Measurements from ENCODE around the gene MCOLN1.
A peak's percentile ranks its signal among the peaks of the same experiment; 100 is the strongest.

The MCOLN1 gene

GRCh38 chr19:7504684-7505083 is 17.7 kb upstream of the MCOLN1 start:
- no peak for DNase-seq

- no peak for DNase-seq
These were observed 17.1 kb upstream of the MCOLN1 start for GRCh38 chr19:7505288-7505681.

- no peak for DNase-seq
These were observed 16.6 kb upstream of the MCOLN1 start for GRCh38 chr19:7505682-7506384.

GRCh38 chr19:7506385-7507328 is 15.8 kb upstream of the MCOLN1 start:
- peak; percentile 44 to 73 for DNase-seq

DNA sequence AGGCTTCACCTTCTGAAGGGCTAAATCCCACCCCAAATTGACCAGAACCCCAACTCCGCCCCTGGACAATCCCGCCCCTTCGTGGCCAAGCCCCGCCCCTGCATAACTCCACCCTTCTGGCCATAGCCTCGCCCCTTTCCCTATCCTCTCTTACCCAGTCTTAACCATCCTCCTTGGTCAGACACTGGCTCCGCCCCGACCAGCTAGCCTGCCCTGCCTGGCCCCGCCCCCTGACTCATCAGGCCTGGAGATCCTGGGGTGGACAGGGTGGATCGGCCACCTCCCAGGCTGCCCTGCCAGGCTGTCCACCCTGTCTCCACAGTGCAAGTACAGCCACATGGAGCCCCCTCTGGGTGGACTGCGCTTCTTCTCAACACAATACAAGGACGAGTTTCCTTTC is 14.5 kb upstream of the MCOLN1 start:
- peak in 1 of 2 donors; percentile 77 for DNase-seq

DNA sequence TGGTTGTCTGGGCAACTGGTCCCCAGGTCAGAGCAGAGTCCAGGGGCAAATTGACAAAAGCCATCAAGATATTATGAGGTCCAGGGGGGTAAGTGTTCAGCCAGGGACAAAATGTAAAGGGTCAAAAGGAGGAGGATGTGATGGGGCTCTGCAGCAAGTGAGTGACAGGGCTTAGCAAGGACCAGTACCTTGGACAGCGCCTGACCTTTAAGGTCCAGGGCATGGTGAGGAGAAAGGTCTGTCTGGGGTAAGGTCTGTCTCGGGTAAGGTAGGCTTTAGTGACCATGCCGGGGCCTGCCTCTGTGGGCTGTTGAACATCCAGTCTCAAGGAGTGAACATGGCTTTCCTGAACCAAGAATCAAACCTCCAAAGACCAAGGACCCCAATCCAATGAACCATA is 12.8 kb upstream of the MCOLN1 start:
- no peak for DNase-seq

DNA sequence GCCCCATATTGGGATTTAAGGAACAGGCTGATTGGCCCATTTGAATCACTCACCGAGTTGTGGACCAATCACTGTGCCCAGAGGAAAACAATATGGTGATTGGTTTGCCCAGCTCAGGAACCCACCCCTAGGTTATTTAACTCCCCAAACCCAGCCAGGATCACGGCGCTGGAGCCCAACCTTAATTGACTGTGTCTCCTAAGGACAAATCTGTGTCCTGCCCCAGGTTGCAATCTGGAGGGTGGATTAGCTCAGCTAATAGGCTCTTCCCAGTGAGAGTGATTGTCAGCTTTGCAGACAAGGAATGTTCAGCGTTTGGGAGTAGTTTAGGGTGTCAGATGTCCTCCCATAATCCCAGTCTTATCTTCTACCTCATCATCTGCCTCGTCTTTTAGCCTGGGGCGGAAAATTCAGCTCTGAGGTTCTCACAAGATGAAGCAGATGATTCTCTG is 10.0 kb upstream of the MCOLN1 start:
- DNase-seq, result no peak

DNA sequence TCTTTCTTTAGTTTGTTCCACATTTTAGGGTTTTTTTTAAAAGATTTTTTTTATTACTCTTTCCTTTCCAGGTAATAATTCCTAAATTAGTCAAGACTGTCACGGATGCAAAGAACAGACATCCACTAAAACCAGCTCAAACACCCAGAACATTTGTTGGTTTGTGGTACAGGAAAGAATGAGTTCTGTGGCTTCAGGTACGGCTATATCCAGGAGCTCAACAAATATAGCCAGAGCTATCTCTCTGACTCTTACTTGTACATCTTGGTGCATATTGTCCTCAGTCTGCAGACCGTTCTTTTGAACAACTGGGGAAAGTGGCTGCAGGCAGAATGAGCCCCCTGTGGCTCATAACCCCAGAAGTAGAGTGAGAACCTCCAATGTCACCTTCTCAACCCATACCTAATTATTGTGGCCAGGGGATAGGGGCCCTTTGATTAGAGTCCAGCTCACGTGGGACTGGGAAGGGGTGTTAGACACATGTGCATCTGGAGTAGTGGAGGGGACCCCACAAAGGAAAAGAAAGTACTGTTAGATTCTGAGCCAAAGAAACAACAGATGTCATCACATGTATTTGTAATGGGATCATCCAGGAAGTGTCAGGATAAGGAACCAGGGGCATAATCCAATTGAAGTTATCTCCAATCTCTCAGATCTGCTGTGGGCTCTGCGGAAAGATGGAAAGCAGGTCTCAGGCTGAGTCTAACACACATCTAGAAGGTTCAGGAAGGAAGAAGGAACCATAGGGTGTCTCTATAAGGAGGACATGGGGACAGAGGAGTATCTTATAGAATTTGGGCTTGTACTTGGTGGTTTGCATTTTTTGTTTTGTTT is 8.4 kb upstream of the MCOLN1 start:
- no peak for DNase-seq

DNA sequence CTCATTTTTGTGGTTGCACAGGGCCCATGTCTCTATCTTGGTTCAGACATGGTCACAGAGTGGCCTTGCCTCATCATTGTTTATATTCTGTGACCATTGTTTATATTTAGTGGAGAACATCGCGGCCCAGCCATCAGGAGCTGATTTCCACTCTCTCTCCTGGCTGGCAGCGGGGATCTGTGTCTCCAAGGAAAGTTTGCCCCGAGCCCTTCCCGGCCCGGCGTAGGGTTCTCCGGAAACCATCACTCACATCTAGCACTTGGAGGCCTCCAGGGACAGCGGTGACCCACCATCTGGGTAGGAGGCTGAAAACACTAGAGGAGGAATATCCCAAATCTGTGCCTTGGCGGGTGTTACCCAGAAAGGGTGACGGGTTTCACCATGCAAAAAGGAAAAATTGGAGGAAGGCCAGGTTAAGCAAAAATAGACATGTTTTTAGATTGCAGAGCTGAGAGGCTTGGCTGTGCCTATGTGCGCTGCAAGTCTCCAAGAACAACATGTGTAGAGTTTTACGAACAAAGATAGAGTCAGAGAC is 7.2 kb upstream of the MCOLN1 start:
- DNase-seq, result no peak

DNA sequence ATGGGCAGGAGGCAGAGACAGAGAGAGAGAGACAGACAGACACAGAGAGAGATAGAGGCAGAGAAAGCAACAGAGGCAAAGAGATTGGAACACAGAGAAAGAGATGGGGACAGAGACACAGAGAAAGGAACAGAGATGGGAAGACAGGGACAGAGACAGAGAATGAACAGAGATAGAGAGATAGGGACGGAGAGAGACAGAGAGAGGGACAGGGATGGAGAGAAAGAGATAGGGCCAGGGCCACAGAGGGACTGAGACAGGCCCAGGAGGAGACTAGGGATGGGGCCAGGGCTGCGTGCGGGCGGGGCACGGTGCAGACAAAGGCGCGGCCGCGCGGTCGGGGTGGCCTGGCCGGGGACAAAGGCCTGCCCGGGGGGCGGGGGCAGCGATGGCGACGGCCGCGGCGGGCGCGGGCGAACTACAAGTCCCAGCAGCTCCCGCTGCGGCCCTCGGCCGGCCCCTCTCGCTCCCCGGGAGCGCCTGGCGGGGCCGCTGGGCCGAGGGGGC is 6.7 kb upstream of the MCOLN1 start, which contains the start of gene ZNF358:
ZNF358 (plus strand) TSS at position 459 of the 507 bp plus-strand sequence. CDS start 3,140 bp downstream, outside the sequence.
- no peak for DNase-seq

DNA sequence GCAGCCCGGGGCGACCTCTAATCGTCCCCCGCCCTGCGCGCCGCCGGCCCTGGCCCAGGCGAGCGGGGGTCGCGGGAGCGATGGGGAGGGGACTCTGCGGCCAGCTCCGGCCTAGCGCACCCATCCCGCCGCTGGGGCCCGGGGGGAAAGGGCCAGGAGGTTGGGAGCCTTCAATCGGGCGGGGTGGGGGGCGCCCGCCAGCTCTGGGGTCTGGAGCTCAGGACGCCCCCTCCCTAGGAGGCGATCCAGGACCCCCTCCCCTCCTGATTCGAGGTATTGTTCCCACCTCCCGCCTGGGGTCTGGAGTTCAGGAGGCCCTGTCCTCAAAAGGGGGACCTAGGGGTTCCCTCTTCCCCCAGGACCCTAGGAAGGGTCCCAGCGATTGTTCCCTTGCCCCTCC is 6.1 kb upstream of the MCOLN1 start:
- no peak for DNase-seq

GRCh38 chr19:7516878-7517277 is 5.5 kb upstream of the MCOLN1 start:
- DNase-seq, result no peak

- DNase-seq, result no peak
These were observed 2.9 kb upstream of the MCOLN1 start for GRCh38 chr19:7519361-7520130.

DNA sequence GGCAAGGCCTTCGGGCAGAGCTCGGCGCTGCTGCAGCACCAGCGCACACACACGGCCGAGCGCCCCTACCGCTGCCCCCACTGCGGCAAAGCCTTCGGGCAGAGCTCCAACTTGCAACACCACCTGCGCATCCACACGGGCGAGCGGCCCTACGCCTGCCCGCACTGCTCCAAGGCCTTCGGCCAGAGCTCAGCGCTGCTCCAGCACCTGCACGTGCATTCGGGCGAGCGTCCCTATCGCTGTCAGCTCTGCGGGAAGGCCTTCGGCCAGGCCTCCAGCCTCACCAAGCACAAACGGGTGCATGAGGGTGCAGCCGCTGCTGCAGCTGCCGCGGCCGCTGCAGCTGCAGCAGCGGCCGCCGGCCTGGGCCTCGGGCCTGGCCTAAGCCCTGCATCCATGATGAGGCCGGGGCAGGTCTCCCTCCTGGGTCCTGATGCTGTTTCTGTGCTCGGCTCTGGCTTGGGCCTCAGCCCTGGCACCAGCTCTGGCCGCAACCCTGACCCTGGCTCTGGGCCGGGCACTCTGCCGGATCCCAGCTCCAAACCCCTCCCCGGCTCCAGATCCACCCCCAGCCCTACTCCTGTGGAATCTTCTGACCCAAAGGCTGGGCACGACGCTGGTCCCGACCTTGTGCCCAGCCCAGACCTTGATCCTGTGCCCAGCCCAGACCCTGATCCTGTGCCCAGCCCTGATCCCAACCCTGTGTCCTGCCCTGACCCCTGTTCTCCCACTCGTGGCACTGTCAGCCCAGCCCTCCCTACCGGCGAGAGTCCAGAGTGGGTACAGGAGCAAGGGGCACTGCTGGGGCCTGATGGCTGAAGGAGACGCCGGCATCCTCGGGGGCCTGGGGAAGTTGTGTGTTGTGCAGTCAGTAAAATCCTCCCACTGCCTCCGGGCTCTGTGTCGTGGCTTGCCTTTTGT is 2.0 kb upstream of the MCOLN1 start:
- no peak for DNase-seq

GRCh38 chr19:7521551-7522071 is 813 bp upstream of the MCOLN1 start:
- DNase-seq, result no peak

- DNase-seq, result no peak
These were observed 671 bp downstream of the MCOLN1 start for GRCh38 chr19:7522923-7523667.

DNA sequence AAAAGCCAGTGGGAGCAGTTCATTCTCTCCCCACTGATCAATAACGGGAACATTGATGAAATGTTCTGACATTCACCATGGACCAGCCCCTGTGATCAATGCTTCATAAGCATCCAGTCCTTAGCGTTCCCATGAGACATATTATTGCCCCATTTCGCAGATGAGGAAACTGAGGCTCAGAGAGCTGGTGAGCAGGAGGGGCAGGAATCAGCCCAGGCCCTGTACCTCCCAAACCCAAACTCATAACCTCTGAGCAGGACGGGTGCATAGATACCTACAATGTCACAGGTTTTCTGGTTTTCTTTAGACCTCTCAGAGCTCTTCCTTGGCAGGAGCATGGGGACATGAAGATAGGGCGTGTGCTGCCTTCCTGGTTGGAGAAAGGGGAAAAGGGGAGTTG is 2.1 kb downstream of the MCOLN1 start:
- no peak for DNase-seq

- no peak for DNase-seq
These were observed 2.7 kb downstream of the MCOLN1 start for GRCh38 chr19:7524992-7525739.
